GF-D8 (cell line): Measurements from ENCODE around the gene TGM2.

Experiments
- DNase-seq: peaks from one replicate; lab custom pipeline; 2025; lab: John Stamatoyannopoulos, UW

The TGM2 gene

DNA sequence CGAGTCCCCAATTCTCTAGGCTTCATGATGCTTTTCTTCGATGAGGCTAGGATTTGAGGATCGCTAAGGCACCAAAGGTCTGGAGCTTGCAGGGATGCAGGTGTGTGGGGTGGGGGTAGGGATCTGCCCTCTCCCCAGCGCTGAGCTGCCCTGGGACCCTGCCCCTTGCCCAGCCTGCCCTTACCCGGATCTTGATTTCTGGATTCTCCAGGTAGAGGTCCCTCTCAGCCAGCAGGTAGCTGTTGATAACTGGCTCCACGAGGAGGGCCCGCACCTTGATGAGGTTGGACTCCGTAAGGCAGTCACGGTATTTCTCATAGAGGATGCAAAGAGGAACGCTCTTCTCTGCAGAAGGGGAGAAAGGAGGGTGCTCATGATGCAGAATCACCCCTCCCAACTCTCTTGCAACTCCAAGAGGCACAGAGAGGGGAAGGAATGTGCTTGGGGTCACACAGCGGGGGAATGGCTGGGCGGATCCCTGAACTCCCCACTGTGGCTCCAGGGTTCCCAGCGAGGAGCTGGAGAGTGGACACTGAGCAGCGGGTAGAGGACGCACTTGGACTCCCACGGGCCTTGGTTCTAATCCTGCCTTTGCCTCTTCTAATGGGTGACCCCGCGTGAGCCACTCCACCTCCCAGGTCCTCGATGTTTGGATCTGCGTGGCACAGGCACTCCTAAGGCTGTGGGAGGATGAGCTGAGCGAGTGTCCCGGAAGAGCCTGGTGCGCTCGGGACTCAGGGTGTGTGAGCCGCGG lies 32.7 kb downstream of the TGM2 start:
- DNase-seq = no peak

DNA sequence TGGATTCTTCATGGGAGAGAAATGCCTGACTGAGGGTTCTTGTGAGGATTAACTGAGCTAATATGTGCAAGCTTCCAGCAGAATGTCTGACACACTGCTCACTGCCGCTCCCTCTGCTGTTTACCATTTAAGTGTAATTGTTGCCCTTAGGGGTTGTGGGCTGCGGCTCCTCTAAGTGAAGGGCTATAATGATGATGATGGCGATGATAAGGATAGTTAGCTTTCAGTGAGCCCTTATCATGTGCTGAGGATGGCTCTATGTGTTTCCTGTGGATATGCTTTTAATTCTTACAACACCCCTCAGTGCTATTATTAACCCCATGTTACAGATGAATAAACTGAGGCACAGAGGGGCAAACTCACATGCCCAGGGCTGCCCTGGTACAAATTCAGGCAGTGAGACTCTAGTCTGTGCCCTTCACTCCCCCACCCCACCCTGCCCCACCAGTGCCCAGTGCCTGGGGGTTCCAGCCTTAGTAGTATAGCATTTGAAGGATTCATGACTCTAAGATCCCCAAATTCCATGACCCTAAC lies 33.4 kb downstream of the TGM2 start:
- no peak for DNase-seq

DNA sequence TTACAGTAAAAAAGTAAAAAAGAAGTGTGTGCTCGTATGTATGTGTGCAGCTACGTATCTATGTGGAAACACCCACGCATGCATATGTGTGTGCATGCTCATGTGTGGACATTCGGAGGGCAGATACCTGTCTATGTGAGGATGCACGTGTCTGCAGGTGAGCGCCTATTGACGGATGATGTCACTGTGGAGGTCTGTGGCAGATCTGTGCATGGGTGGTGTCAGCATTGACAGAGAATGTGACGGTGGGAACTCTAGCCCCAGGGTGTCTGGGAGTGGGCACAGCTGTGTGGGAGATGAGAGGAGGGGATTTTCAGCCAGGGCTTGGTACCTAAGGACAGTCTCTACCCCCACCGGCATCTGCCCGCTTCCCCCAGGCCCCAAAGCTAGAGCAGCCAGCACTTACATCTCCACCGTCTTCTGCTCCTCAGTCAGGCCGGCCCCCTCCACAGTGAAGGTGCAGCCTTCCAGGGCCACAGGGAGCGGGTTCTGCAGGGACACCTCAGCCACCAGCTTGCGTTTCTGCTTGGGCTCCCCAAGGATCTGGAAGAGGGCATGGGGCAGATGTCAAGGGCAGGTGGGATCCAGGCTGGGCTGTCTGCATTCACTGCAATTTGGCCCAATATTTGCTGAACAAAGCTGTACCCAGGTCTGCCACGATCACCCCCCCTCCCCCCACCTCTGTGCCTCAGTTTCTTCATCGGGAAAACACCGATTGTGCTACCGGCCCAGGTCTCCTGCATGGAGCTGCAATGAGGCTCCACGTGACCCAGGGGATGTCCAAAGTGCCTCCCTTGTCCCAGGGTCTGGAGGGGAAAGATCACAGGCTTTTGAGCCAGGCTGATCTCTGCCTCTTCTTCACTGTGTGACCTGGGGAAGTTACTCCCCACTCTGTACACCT lies 34.1 kb downstream of the TGM2 start:
- DNase-seq = no peak

DNA sequence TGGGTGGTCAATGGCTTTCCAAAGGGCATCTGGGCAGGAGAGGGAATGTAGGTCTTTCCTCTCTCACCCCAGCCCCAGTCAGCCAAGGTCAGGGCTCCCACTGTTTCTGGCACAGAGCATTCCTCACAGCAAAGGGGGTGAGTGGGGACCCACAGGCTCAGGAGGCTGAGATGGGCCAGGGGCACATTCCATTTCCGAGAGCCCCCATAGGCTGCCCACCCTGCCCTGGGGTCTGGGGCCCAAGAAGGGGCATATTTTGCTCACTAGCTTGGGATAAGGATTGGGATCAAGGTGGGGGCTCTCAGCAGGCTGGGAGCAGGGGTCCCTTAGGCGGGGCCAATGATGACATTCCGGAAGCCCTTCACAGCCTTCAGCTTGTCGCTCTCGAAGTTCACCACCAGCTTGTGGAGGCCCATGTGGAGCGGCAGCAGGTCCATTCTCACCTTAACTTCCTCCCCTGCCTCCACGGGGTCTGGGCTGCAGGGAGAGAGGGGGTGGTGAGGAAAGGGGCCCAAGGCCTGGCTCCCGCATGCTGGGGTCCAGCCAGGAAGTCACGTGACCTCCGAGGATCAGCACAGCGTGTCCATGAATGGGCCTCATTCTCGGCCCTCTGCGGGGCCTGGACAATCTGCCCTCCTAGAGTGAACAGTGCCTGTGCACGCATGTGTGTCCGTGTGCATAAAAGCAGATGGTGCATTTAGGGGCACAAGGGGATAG lies 35.0 kb downstream of the TGM2 start:
- DNase-seq = no peak

DNA sequence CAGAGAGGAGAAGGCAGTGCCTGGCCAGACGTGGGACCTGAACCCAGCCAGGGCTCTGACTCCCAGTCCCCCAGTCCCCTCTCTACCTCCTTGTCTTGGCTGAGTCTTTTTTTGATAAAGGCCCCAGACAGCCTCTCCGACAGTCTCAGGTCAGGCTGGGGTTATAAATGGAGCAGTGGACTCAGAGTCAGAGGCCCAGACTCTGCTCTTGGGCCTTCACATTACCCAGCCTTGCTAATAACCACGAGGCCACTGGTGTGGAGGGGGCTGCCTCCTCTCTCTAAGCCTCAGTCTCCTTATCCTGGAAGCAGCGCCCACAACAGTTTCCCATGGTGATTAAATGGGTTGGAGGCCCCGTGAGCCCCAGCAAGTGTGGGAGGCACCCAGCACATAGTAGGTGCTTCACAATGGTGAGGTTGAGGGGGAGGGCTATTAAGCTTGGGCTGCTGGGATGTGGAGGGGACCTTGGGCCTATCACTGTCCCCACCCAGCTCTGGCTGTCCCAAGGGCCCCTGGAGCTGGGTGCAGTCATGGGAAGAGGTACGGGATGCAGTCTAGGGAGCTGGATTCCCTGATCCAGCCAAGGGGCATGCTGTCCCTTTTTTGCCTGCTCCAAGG lies 35.7 kb downstream of the TGM2 start:
- DNase-seq = no peak

DNA sequence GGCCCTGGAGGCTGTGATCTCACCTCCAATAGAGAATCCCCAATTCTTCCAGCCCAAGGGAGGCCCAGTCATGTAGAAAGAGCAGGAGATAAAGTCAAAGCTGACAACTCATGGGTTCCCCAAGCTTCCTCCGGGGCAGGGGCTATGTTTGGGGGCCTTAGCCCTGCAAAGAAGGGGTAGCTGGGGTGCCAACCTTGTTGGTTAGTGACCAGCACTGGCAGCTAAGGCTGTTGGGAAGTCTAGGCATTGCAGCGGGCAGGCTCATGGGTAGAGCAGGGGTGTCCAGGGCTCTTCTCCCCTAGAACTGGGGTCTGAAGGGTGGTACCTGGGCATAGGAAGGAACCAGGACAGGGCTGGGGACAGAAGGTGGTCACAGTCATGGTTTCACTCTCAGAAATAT lies 36.4 kb downstream of the TGM2 start:
- DNase-seq = no peak

DNA sequence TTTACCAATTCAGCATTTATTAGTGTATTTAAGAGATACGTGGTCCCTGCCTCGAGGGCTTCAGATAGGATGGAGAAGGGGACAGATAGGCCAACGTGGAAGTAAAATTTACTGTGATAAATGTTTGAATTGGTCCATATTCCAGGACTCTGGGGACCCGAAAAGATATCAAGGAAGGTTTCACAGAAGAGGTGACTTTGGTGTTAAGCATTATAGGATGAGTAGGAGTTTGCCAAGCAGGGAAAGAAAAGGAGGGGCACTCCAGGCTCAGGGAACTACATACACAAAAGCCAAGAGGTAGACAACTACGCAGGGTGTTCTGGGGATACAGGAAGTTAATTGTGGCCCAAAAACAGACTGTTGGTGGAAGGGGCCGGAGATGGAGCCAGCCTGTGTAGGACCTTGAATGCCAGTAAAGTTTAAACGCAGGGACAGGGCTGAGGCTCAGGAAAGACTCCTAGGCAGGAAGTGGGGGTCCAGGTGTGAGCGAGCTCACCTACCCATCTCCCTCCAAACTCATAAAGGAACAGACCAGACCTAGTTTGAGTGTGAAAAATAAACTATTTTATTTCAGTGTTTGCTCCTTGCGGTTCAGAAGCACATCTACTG lies 37.0 kb downstream of the TGM2 start:
- no peak for DNase-seq

DNA sequence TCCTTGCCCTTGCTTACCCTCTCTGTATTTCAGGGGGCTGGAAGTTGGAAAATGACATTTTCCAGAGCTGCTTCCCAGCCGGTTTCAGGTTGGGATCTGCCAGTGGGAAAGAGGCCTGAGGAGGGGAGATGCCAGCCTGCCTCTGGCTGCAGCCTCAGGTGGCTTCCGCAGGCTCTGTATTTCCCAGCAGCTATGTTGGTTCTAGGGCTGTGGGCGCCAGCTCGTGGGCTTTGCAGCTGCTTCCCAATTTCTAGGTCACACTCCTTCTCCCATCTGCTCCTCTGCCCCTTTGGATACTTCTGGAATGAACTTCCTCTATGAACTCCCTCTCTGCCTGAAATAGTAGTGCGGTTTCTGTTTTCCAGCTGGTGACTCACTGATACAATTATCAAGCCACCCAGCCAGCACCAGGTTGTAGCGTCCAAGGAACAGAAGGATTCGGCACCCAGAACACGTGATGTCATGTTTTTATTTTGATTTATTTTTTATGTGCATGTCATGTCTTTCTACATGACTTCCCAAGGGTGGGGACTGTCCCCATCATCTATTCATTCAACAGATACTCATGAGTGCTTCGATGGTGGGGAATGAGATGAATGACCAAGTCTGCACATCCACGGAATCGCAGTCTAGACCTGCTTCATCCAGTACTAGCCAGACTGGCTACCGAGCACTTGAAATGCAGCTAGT lies 38.0 kb downstream of the TGM2 start:
- no peak for DNase-seq

DNA sequence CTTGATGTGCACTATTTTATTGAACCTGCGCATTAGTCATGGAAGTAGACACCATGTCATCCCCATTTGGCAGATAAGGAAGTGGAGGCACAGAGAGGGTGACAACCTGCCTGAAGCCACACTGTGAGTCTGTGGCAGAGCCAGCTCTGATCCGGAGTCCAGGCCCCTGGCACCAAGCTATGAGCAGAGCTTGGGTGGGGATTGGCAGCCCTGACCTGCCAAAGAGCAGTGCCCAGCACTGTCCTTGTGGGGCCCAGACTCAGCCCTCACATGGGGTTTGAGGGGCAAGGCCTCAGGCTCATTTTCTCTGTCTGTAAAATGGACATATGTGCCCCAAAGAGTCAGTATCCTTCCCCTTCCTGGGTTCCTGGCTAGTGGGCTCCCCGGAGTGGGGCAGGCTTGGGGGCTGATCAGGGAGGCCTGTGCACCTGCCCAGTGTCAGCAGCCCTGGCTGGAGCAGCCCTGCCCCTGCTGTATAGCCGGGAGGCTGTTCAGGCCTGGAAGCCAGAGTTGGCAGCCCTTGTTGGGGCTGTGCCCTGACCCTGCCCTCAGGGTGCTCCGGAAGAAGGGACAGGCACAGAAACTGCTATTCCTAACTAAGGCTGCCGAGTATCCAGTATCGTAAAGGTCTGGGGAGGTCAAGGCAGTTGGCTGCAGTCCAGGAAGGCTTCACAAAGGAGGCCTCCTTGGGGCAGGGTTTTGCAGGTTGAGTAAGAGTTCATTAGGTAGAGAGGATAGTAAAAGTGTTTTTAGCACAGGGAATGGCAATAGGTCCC lies 38.7 kb downstream of the TGM2 start:
- DNase-seq = no peak

DNA sequence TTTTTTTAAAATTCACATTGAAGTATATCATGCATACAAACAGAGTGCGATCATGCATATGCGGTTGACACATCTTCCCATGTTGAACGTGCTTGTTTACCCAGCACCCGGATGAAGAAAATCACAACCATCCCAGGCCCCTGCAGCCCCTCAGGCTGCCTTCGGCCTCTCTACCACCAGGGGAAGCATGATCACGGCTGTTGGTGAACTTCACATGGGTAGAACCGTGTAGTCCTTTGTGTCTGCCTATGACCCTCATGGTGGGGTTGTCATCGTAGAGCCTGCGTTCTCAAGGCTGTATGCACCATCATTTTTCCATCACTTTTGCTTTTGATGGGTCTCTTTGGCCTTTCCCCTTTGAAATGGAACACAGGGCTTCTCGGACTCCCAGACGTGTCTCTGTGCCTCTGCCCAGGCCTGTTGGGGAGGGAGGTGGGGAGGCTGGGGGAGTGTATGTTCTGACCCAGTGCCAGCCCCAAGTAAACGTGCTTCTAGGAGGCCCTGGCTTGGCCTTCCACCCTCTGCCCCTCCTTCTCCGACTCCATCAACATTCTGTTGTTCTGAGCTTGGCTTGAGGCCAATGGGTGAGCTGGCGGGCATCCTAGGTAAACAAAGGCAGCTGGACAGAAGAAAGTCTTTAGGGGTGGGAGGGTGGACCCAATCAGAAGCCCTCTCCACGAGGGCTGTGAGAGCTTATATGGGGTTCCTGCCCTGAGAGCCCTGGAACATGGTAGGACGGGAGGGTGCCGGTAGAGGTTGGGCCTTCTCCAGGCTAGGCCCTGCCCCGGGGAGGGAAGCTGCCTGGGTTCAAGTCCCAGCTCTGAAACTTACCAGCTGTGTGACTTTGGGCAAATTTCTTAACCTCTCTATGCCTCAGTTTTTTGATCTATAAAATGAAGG lies 39.7 kb downstream of the TGM2 start:
- DNase-seq = no peak

DNA sequence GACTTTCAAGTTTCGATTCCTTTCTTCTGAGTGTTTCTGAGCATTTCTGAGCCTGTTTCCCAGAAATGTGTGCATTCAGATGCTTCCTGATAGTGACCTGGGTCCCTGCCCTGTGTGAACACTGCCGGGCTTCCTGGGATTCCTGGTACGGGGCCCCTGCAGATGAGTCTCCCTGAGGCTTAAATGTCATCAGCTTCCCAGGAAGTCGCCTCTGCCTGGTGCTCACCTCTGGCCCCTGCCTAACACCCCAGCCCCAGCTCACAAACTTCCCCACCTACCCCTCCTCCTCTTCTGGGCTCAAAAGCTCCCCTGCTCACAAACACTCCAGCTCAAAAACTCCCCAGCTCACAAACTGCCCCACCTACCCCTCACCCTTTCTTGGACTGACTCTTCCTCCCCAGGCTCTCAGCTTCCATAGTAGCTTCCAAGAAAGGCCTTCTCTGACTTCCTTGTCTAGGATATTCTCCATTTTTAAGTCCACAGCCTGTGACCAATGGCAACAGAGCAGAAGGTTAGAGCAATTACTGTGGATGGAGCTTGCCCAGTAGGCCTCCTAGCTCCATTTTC lies 42.0 kb downstream of the TGM2 start:
- DNase-seq = no peak

DNA sequence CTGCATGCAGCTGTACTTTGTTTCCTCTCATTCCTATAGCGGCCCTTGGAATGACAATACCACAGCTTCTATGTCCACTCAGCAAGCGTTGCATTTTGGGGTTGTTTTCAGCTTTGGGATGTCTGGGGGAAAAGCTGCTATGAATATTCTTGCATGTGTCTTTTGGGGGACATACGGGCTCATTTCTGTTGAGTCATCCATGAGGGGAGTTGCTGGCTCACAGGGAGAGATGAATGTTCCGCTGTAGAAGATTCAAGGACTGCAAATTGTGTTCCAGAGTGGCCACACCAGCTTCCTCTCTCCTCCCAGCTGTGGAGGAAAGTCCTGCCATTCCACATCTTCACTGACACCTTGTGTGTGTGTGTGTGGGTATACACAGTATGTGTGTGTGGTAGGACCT lies 43.3 kb downstream of the TGM2 start:
- DNase-seq = no peak

DNA sequence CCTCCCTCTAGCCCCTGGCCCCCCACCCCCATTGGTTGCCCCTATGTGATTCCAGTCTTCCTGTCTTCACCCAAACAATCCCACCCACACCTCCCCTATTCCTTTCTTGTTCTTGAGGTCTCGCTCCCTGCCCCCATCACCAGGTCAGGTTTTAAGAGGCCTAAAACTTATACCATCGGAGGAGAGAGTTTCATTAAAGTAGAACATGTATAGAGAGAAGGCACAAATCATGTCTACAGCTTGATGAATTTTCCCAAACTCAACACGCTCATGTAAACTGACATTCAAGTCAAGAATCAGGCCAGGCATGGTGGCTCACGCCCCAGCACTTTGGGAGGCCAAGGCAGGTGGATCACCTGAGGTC lies 44.5 kb downstream of the TGM2 start:
- DNase-seq = no peak

DNA sequence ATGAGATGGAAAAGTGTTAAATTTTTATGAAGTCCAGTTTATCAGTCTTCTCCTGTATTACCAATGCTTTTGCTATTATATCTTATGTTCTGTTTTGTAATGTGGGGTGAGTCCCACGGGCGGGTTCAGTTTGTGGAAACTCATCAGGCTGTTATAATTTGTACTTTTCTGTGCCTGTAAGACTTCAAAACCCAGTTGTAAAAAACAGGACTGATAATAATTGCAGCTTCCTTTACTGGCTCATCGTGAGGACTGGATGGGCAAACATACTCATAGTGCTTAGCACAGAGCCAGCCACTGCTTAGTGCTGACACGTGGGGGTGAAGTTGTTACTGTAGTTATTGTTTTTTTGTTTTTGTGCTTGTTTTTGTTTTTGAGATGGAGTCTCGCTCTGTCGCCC lies 45.6 kb downstream of the TGM2 start:
- DNase-seq = no peak

DNA sequence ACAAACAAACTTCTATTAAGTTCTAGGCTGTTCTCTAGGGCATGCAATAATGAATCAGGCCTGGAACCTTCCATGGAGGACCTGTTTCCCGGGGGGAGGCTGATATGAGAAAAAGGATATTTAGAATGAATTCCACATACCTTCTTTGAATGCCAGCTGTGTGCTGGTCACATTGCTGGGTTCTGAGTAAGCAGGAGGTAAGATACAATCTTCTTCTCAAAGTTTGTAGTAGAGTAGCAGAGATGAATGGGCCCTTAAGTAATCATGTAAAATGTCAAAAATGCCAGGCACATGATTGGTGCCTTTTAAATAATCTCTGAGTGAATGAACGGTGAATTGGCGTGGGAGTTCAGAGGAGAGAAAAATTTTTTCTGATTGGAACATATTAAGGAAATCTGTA lies 47.4 kb downstream of the TGM2 start:
- DNase-seq = no peak

DNA sequence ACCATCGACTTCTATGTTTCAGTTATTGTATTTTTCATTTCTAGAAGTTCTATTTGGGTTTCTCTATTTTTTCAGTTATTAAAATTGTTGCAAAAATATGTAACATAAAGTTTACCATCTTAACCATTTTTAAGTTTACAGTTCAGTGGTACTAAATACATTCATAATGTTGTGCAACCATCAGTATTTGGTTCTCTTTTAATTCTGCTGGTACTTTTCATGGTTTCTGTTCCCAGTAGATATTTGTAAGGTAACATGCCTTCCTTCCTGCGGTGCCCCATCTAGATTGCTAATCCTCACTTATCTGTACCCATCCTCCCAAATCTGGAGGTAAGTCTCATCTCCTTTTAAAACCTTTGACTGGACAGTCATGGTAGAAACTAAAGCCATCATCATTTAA lies 47.9 kb downstream of the TGM2 start:
- DNase-seq = no peak

DNA sequence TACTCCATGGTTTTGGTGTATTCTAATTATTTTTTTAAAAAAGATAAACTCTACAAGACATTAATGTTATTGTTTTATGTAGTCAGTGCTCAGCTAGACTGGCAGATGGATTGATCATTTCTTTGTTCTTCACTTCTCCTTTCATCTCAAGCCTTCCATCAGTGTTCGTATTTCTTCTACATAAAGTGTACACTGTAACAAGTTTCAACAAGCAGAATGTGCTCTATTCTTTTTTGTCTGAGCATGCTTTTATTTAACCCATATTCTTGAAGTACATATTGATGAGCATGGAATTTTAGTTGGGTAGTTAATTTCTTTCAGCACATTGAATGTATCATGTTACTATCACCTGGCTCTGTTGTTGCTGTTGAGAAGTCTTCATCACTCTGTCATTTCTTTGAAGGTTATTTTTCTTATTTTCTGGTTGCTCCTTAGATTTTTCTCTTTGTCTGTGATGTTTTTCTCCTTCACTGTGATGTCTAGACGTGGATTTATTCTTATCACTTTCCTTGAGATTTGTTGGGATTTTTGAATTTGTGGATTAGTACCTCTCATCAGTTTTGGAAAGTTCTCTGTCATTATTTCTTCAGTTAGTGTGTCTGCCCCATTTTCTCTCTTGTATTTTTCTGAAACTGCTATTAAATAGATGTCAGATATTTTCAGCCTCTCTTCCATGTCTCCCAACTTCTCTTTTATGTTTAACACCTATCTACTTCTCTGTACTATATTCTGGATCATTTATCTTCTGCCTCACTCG lies 48.5 kb downstream of the TGM2 start:
- DNase-seq = no peak

DNA sequence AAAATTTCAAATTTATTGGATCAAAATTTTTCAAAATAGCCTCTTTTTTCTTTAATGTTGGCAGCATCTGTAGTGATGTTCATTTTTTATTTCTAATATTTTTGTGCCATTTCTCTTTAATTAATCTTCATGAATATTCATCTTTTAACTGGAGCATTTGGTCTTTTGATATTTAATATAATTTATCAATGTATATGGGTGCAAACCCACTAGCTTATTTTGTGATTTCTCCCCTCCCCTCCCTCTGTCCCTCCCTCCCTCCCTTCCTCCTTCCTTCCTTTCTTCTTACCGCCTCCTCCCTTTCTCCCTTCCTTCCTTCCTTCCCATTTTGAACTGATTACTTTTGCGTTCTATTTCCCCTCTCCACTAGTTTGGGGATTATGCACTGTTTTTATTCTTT lies 49.2 kb downstream of the TGM2 start:
- DNase-seq = no peak
